HG03097 (cell line): ENCODE data around the gene SUMO4.

ENCODE experiments used
- ATAC-seq: cut with Tn5 transposase; IDR thresholded peaks from one replicate; pipeline ENCODE4 v1.9.1; 2021; ENCODE audit not compliant: unreplicated experiment, low FRiP score

The SUMO4 gene

GRCh38 chr6:149400050-149400449, at the start of gene SUMO4:
Gene SUMO4, plus strand, starts transcription at chr6:149400262. Its CDS starts 130 bp downstream, at chr6:149400392.
- no peak for ATAC-seq

GRCh38 chr6:149354009-149354408, 46.1 kb upstream of the SUMO4 start:
- ATAC-seq: no peak

GRCh38 chr6:149356081-149356750, 43.8 kb upstream of the SUMO4 start:
- ATAC-seq: no peak

GRCh38 chr6:149357726-149358538, 42.1 kb upstream of the SUMO4 start:
- no peak for ATAC-seq

- no peak for ATAC-seq
Observed at GRCh38 chr6:149359440-149359839, 40.6 kb upstream of the SUMO4 start.

- no peak for ATAC-seq
Observed at GRCh38 chr6:149360536-149360935, 39.5 kb upstream of the SUMO4 start.

GRCh38 chr6:149362289-149362688, 37.8 kb upstream of the SUMO4 start:
- no peak for ATAC-seq

- no peak for ATAC-seq
Observed at GRCh38 chr6:149363154-149363553, 36.9 kb upstream of the SUMO4 start.

GRCh38 chr6:149364557-149364956, 35.5 kb upstream of the SUMO4 start:
- no peak for ATAC-seq

GRCh38 chr6:149365197-149365596, 34.9 kb upstream of the SUMO4 start:
- ATAC-seq: no peak

GRCh38 chr6:149366267-149366921, 33.7 kb upstream of the SUMO4 start:
- ATAC-seq: no peak

GRCh38 chr6:149368065-149368464, 32.0 kb upstream of the SUMO4 start:
- no peak for ATAC-seq

- ATAC-seq: no peak
Observed at GRCh38 chr6:149371154-149371553, 28.9 kb upstream of the SUMO4 start.

GRCh38 chr6:149372062-149372461, 28.0 kb upstream of the SUMO4 start:
- no peak for ATAC-seq

- ATAC-seq: no peak
Observed at GRCh38 chr6:149373511-149373910, 26.6 kb upstream of the SUMO4 start.

- ATAC-seq: no peak
Observed at GRCh38 chr6:149379977-149380376, 20.1 kb upstream of the SUMO4 start.

GRCh38 chr6:149380523-149380922, 19.5 kb upstream of the SUMO4 start:
- ATAC-seq: no peak

- ATAC-seq: no peak
Observed at GRCh38 chr6:149383371-149383770, 16.7 kb upstream of the SUMO4 start.

GRCh38 chr6:149384464-149384863, 15.6 kb upstream of the SUMO4 start:
- no peak for ATAC-seq

GRCh38 chr6:149385998-149386646, 13.9 kb upstream of the SUMO4 start:
- no peak for ATAC-seq
